KOPT-K1 (cell line): ENCODE results near the gene C1QTNF3.

Experiments used
- H3K27ac ChIP-seq: fragments of 200-600 bp; sonication (generic); 2 replicates; pipeline ENCODE4 v1.5.1; 2016; ENCODE audit warnings: antibody characterized with exemption, mild to moderate bottlenecking, low read depth, low read length; ENCODE audit not compliant: poor library complexity, severe bottlenecking
- H3K36me3 ChIP-seq: fragments of 200-600 bp; sonication (generic); 2 replicates; pipeline ENCODE4 v1.5.1; 2017; ENCODE audit warnings: antibody characterized with exemption, mild to moderate bottlenecking, low read length, moderate library complexity; ENCODE audit not compliant: insufficient read depth
- H3K9me3 ChIP-seq: fragments of 200-600 bp; sonication (generic); 2 replicates; pipeline ENCODE4 v1.5.1; 2017; ENCODE audit warnings: antibody characterized with exemption, low read length, mild to moderate bottlenecking; ENCODE audit not compliant: insufficient read depth, poor library complexity, severe bottlenecking

The C1QTNF3 gene

GRCh38 chr5:34003941-34004340, 39.1 kb downstream of the C1QTNF3 start:
- H3K27ac ChIP-seq: no peak overlapping the region
- no peaks in the 10 kb centered on the region for H3K9me3 ChIP-seq
- peaks cover 18% of the 10 kb centered on the region; the same call in 1 of the 2 replicates for H3K36me3 ChIP-seq

- H3K27ac ChIP-seq: no peak overlapping the region
- no peaks in the 10 kb centered on the region for H3K9me3 ChIP-seq
- peaks cover 26% of the 10 kb centered on the region for H3K36me3 ChIP-seq
Measured at GRCh38 chr5:34002629-34003328, 40.2 kb downstream of the C1QTNF3 start.

GRCh38 chr5:34001241-34001841, 41.7 kb downstream of the C1QTNF3 start:
- H3K27ac ChIP-seq: no peak overlapping the region
- peaks cover 26% of the 10 kb centered on the region for H3K36me3 ChIP-seq
- no peaks in the 10 kb centered on the region for H3K9me3 ChIP-seq

GRCh38 chr5:33999978-34000377, 43.0 kb downstream of the C1QTNF3 start:
- H3K27ac ChIP-seq: no peak overlapping the region
- peaks cover 26% of the 10 kb centered on the region for H3K36me3 ChIP-seq
- no peaks in the 10 kb centered on the region for H3K9me3 ChIP-seq

- H3K9me3 ChIP-seq: no peaks in the 10 kb centered on the region
- no peak overlapping the region for H3K27ac ChIP-seq
Measured at GRCh38 chr5:33997331-33997983, 45.6 kb downstream of the C1QTNF3 start.

GRCh38 chr5:33995865-33996264, 47.1 kb downstream of the C1QTNF3 start:
- no peak overlapping the region for H3K27ac ChIP-seq

More at GRCh38 chr5:33997331-33997983, 45.6 kb downstream of the C1QTNF3 start:
- peaks cover 12% of the 10 kb centered on the region; the same call in 1 of the 2 replicates for H3K36me3 ChIP-seq

GRCh38 chr5:33994845-33995244, 48.2 kb downstream of the C1QTNF3 start:
- H3K27ac ChIP-seq: no peak overlapping the region
- H3K9me3 ChIP-seq: no peaks in the 10 kb centered on the region
- H3K36me3 ChIP-seq: peaks cover 12% of the 10 kb centered on the region; the same call in 1 of the 2 replicates

More at GRCh38 chr5:33995865-33996264, 47.1 kb downstream of the C1QTNF3 start:
- Histone ChIP-seq H3K36me3 (peaks cover 12% of the 10 kb centered on the region; the same call in 1 of the 2 replicates), H3K9me3 (no peaks in the 10 kb centered on the region)

GRCh38 chr5:33992864-33993263, 50.1 kb downstream of the C1QTNF3 start:
- no peak overlapping the region for H3K27ac ChIP-seq

GRCh38 chr5:33985447-33985846, 57.6 kb downstream of the C1QTNF3 start:
- no peak overlapping the region for H3K27ac ChIP-seq
- H3K36me3 ChIP-seq: peaks cover 21% of the 10 kb centered on the region
- peaks cover 7% of the 10 kb centered on the region for H3K9me3 ChIP-seq

More at GRCh38 chr5:33992864-33993263, 50.1 kb downstream of the C1QTNF3 start:
- Histone ChIP-seq H3K9me3 (no peaks in the 10 kb centered on the region), H3K36me3 (peaks cover 21% of the 10 kb centered on the region)

- Histone ChIP-seq H3K27ac (no peak within 1 kb of the TSS), H3K36me3 (peaks cover 21% of the 10 kb centered on the region), H3K9me3 (peaks cover 7% of the 10 kb centered on the region)
Measured at GRCh38 chr5:33984671-33985124, 58.3 kb downstream of the C1QTNF3 start, which contains the start of gene SLC45A2. Gene SLC45A2, minus strand, starts transcription at chr5:33984693. Its CDS starts 110 bp downstream, at chr5:33984583.

GRCh38 chr5:33984178-33984577, 58.8 kb downstream of the C1QTNF3 start:
- H3K27ac ChIP-seq: no peak overlapping the region
- H3K9me3 ChIP-seq: peaks cover 7% of the 10 kb centered on the region
- H3K36me3 ChIP-seq: peaks cover 18% of the 10 kb centered on the region

- H3K36me3 ChIP-seq: no peaks in the 10 kb centered on the region
- peaks cover 7% of the 10 kb centered on the region for H3K9me3 ChIP-seq
- H3K27ac ChIP-seq: no peak overlapping the region
Measured at GRCh38 chr5:33981408-33982162, 61.4 kb downstream of the C1QTNF3 start.

GRCh38 chr5:33980030-33980429, 63.0 kb downstream of the C1QTNF3 start:
- H3K9me3 ChIP-seq: no peaks in the 10 kb centered on the region
- H3K36me3 ChIP-seq: no peaks in the 10 kb centered on the region
- H3K27ac ChIP-seq: no peak overlapping the region

GRCh38 chr5:33978306-33978705, 64.7 kb downstream of the C1QTNF3 start:
- H3K36me3 ChIP-seq: no peaks in the 10 kb centered on the region
- no peaks in the 10 kb centered on the region for H3K9me3 ChIP-seq
- no peak overlapping the region for H3K27ac ChIP-seq
